Activated T-helper 17 cell treated with anti-CD3 and anti-CD28 coated beads, Interleukin-2, amount 50 U/mL, for 72 hours (primary cell): ENCODE results near the gene TSPEAR. TPM values are rescaled to one million over a fixed set of nuclear protein-coding genes. Genes with fewer than 3 reads are reported as not detected.

Experiments used
- ATAC-seq: fragments of 150-1000 bp; cut with Tn5 transposase; replicated peaks from 2 replicates; pipeline ENCODE4 v1.10.0; 2021; ENCODE audit warnings: mild to moderate bottlenecking, moderate library complexity
- H3K27ac Mint-ChIP-seq: one replicate; pipeline ENCODE4 v1.8.0; 2022; ENCODE audit warnings: mixed read lengths
- H3K27me3 Mint-ChIP-seq: one replicate; pipeline ENCODE4 v1.8.0; 2022; ENCODE audit warnings: mixed read lengths
- H3K36me3 Mint-ChIP-seq: one replicate; pipeline ENCODE4 v1.8.0; 2022; ENCODE audit warnings: low read depth, mild to moderate bottlenecking, mixed read lengths
- H3K4me1 Mint-ChIP-seq: one replicate; pipeline ENCODE4 v1.8.0; 2022; ENCODE audit warnings: mixed read lengths
- H3K4me3 Mint-ChIP-seq: one replicate; pipeline ENCODE4 v1.8.0; 2022; ENCODE audit warnings: mild to moderate bottlenecking, mixed read lengths
- H3K9me3 Mint-ChIP-seq: one replicate; pipeline ENCODE4 v1.8.0; 2022; ENCODE audit warnings: mixed read lengths
- total RNA-seq, 2 donors: library from RNA; stranded (reverse); gene quantifications; one replicate each; pipeline ENCODE4 v1.2.3, GENCODE V29; 2022

The TSPEAR gene
- total RNA-seq, 2 donors from 2014 or later, result 0.08 TPM; not detected in 1

DNA sequence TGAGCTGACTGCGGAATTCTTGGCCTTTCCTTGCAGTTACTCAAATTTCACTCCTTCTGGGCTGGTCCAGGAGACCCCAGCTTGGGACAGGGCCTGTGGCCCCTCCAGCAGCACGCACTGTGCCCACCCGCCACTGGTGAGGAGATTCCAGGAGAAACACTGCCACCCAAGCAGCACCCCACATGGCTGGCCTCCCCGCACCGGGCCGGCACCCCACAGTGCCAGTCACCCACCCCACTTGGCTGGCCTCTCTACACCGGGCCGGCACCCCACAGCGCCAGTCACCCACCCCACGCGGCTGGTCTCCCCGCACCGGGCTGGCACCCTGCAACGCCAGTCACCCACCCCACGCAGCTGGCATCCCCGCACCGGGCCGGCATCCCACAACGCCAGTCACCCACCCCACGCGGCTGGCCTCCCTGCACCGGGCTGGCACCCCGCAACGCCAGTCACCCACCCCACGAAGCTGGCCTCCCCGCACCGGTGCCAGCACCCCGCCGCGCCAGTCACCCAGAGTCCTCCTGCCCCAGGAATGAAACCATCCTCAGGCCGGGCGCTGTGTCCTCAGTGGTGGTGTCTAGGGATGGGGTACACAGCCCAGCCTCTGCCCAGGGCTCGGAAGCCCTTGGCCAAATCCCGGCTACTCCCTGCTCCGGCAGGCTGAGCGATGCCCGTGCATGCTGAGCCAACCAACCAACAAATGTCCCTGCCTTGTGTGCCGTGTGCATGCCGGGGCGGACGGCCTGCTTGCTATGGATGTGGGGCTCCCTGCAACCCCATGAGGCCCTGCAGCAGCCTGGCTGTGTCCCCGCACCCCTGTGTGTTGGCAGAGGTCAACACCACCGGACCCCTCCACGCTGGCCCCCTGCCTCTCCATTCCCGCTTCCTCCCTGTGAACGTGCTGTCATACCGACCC is 38.6 kb upstream of the TSPEAR start:
- no peak overlapping the region for H3K27ac Mint-ChIP-seq
- no peak for ATAC-seq

DNA sequence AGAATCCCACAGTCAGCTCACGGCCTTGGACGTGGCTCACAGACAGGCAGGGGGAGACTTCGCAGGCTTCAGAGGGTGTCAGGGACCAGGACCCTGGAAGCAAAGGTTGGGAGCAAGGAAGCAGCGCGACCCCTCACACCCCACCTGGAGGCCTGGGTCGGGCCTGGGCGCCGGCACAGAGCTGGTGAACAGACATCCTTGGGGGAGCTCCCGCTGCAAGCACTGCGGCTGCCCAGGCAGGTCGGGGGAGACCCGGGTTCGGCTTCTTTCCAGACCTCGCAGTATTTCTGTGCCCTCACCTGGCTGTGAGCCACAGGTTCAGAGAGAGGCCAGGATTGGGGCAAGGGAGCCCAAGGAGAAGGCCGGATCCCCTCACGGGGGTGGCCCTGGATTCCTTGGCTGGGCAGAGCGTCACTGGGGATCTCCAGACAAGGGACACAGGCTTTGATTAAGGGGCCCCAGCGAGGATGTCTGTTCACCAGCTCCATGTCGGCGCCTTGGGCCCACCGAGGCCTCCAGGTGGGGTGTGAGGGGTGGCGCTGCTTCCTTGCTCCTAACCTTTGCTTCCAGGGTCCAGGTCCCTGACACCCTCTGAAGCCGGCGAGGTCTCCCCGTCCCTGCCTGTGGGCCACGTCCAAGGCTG is 37.9 kb upstream of the TSPEAR start:
- Mint-ChIP-seq H3K27me3 (peaks cover 5% of the 10 kb centered on the region), H3K36me3 (no peaks in the 10 kb centered on the region), H3K27ac (no peak overlapping the region), H3K4me1 (no peaks in the 10 kb centered on the region), H3K4me3 (no peak overlapping the region), H3K9me3 (no peaks in the 10 kb centered on the region)
- ATAC-seq, result no peak

More for the DNA sequence above, 38.6 kb upstream of the TSPEAR start:
- Mint-ChIP-seq H3K4me1 (no peaks in the 10 kb centered on the region), H3K9me3 (no peaks in the 10 kb centered on the region), H3K27me3 (peaks cover 5% of the 10 kb centered on the region), H3K36me3 (no peaks in the 10 kb centered on the region), H3K4me3 (no peak overlapping the region)

DNA sequence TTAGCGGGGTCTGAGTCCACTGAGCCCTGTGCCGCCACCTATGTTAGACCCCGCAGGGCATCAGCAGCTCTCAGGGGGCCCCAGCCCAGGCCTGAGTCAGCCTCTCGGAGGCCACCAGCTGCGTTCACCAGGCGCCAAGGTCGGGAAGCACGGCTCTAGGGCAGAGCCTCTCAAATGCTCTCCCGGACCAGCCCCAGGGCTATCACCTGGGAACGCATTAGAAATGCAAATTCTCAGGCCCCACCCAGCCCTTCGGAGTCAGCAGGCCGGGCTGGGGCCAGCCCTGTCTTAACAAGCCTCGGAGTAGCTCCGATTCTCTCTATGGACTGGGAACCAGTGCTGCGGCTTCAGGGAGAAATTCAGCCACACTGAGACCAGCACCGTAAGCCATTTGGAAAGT is 37.2 kb upstream of the TSPEAR start:
- Mint-ChIP-seq H3K9me3 (no peaks in the 10 kb centered on the region), H3K4me3 (no peak overlapping the region), H3K27ac (no peak overlapping the region), H3K4me1 (no peaks in the 10 kb centered on the region), H3K36me3 (no peaks in the 10 kb centered on the region), H3K27me3 (peaks cover 5% of the 10 kb centered on the region)
- ATAC-seq, result no peak

GRCh38 chr21:44742418-44743153 is 31.2 kb upstream of the TSPEAR start:
- no peaks in the 10 kb centered on the region for H3K27me3 Mint-ChIP-seq
- H3K27ac Mint-ChIP-seq, result peak overlapping the region; percentile 61
- no peaks in the 10 kb centered on the region for H3K9me3 Mint-ChIP-seq
- ATAC-seq, result no peak
- H3K4me1 Mint-ChIP-seq, result no peaks in the 10 kb centered on the region
- no peak overlapping the region for H3K4me3 Mint-ChIP-seq
- H3K36me3 Mint-ChIP-seq, result no peaks in the 10 kb centered on the region

DNA sequence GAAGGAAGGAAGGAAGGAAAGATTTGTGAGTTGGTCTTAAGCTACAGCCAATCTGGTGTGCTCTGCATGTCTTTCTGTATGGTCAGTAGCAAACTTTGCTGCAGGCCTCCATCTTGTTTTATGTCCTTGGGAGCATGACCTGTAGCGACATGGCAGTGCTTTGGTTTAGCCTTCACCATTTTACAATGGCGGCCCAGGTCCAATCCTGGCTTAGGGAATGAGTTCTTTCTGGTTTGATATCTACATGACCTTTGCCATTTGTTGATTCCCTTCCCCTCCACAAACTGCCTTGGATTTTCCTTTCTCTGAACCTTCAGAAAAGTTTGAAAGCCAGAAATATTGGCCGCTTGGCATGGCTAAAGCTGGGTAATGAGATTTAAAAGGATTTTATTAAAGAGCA is 30.5 kb upstream of the TSPEAR start:
- Mint-ChIP-seq H3K4me3 (no peak overlapping the region), H3K9me3 (no peaks in the 10 kb centered on the region)

GRCh38 chr21:44740742-44741141 is 29.4 kb upstream of the TSPEAR start:
- H3K36me3 Mint-ChIP-seq, result no peaks in the 10 kb centered on the region
- no peaks in the 10 kb centered on the region for H3K9me3 Mint-ChIP-seq
- H3K27me3 Mint-ChIP-seq, result no peaks in the 10 kb centered on the region
- H3K4me3 Mint-ChIP-seq, result no peak overlapping the region
- no peak overlapping the region for H3K27ac Mint-ChIP-seq
- no peak for ATAC-seq
- peaks cover 4% of the 10 kb centered on the region for H3K4me1 Mint-ChIP-seq

More for the DNA sequence above, 30.5 kb upstream of the TSPEAR start:
- peaks cover 4% of the 10 kb centered on the region for H3K4me1 Mint-ChIP-seq
- H3K36me3 Mint-ChIP-seq, result no peaks in the 10 kb centered on the region
- peak overlapping the region; percentile 61 for H3K27ac Mint-ChIP-seq
- H3K27me3 Mint-ChIP-seq, result no peaks in the 10 kb centered on the region
- ATAC-seq, result no peak

GRCh38 chr21:44739316-44739715 is 27.9 kb upstream of the TSPEAR start:
- H3K4me3 Mint-ChIP-seq, result no peak overlapping the region
- H3K9me3 Mint-ChIP-seq, result no peaks in the 10 kb centered on the region
- ATAC-seq, result no peak
- H3K36me3 Mint-ChIP-seq, result no peaks in the 10 kb centered on the region
- H3K27ac Mint-ChIP-seq, result no peak overlapping the region
- peaks cover 4% of the 10 kb centered on the region for H3K4me1 Mint-ChIP-seq
- no peaks in the 10 kb centered on the region for H3K27me3 Mint-ChIP-seq

DNA sequence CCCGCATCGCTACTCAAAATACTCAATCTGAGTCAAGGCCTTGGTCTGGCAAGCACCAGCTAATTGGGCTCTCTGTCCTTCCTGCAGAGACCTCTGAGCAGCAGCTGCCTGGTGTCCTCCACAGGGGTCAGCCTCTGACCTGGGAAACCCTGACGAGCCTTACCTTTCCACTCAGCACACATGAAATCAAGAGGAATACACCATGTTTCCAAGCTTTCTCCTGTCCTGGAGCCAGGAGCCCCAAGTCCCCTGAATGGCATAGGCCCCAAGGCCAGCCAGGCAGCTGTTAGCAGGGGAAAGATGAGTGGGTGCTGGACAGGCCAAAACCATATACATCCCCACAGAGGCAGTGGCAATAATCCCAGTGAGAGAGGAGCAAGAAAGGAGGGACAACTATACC is 27.2 kb upstream of the TSPEAR start:
- Mint-ChIP-seq H3K4me1 (peaks cover 4% of the 10 kb centered on the region), H3K27ac (no peak overlapping the region), H3K27me3 (no peaks in the 10 kb centered on the region), H3K9me3 (no peaks in the 10 kb centered on the region), H3K36me3 (no peaks in the 10 kb centered on the region), H3K4me3 (no peak overlapping the region)
- no peak for ATAC-seq

GRCh38 chr21:44737706-44738354 is 26.5 kb upstream of the TSPEAR start:
- Mint-ChIP-seq H3K9me3 (no peaks in the 10 kb centered on the region), H3K27ac (peak overlapping the region; percentile 17), H3K4me3 (no peak overlapping the region), H3K27me3 (no peaks in the 10 kb centered on the region), H3K4me1 (peaks cover 4% of the 10 kb centered on the region), H3K36me3 (no peaks in the 10 kb centered on the region)
- ATAC-seq, result no peak

DNA sequence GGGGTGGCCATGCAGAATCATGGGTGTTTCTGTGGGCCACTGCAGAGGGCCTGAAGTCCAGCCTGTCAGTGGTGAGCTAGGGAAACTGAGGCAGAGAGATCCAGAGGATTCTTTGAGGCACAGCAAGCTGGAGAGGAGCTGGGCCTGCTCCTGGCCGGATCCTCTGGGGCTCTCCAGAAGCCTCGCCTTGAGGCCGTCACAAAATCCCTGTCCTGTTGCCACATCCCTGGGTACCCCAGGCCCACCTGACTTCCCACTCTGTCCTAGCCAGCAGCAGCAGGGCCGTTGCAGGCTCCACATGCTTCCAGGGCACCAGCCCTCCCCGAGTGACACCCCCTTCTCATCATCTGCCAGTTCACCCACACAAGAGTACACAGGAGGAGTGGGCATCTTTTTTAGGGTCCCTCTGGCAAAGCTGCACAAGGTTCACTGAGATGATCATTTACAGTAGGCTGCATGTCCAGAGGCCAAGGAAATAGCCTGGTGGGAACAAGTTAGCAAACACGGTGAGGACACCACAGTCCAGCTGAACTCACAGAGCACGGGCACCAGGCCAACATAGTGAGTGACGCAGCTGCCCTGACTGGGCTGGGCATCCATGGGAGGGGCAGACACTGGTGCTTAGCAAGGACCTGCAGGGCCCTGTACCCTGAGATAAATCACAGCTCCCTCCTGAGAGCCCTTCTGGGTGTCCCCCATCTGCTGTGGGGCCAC is 25.1 kb upstream of the TSPEAR start:
- H3K4me1 Mint-ChIP-seq, result peaks cover 4% of the 10 kb centered on the region
- H3K27me3 Mint-ChIP-seq, result no peaks in the 10 kb centered on the region
- no peak overlapping the region for H3K27ac Mint-ChIP-seq
- H3K36me3 Mint-ChIP-seq, result no peaks in the 10 kb centered on the region
- ATAC-seq, result no peak
- H3K4me3 Mint-ChIP-seq, result no peak overlapping the region
- H3K9me3 Mint-ChIP-seq, result no peaks in the 10 kb centered on the region

DNA sequence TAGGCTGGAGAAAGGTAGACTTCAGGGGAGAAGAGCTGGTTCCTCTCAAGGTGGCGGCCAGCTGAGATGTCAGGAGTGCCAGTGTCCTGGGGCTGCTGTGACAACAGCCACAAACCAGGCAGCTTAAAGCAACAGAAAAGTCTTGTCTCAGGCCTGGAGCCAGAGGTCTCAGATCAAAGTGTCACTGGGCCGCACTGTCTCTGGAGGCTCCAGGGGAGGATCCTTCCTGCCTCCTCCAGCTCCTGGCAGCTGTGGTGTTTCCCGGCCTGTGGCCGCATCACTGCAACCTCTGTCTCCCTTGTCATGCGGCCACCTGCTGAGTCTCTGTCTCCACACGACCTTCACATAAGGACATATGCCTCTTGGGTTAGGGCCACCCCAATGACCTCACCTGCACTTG is 24.4 kb upstream of the TSPEAR start:
- no peak for ATAC-seq
- H3K4me3 Mint-ChIP-seq, result no peak overlapping the region
- H3K27me3 Mint-ChIP-seq, result no peaks in the 10 kb centered on the region
- no peak overlapping the region for H3K27ac Mint-ChIP-seq
- no peaks in the 10 kb centered on the region for H3K36me3 Mint-ChIP-seq
- H3K4me1 Mint-ChIP-seq, result peaks cover 4% of the 10 kb centered on the region
- H3K9me3 Mint-ChIP-seq, result no peaks in the 10 kb centered on the region

GRCh38 chr21:44734841-44735240 is 23.5 kb upstream of the TSPEAR start:
- Mint-ChIP-seq H3K27me3 (no peaks in the 10 kb centered on the region), H3K4me3 (no peak overlapping the region), H3K9me3 (no peaks in the 10 kb centered on the region), H3K4me1 (peaks cover 4% of the 10 kb centered on the region), H3K36me3 (no peaks in the 10 kb centered on the region), H3K27ac (no peak overlapping the region)
- ATAC-seq, result no peak

GRCh38 chr21:44734026-44734745 is 22.8 kb upstream of the TSPEAR start:
- H3K4me1 Mint-ChIP-seq, result peaks cover 4% of the 10 kb centered on the region
- H3K4me3 Mint-ChIP-seq, result no peak overlapping the region
- no peak for ATAC-seq

More at GRCh38 chr21:44734026-44734745, 22.8 kb upstream of the TSPEAR start:
- Mint-ChIP-seq H3K36me3 (no peaks in the 10 kb centered on the region), H3K27ac (no peak overlapping the region), H3K9me3 (no peaks in the 10 kb centered on the region), H3K27me3 (no peaks in the 10 kb centered on the region)
